Measurements from ENCODE around the gene TNKS1BP1. TPM values are rescaled to one million over a fixed set of nuclear protein-coding genes. Genes with fewer than 3 reads are reported as not detected.

The TNKS1BP1 gene
- total RNA-seq, 4 donors from 2014 or later = 98.5 to 165 (median 125) TPM

- DNase-seq = no peak
- Histone ChIP-seq H3K27ac (no peak overlapping the region), H3K4me3 (no peak overlapping the region), H3K9me3 (no peaks in the 10 kb centered on the region), H3K4me1 (no peaks in the 10 kb centered on the region), H3K36me3 (no peaks in the 10 kb centered on the region), H3K27me3 (no peaks in the 10 kb centered on the region)
- no peak for TF ChIP-seq CTCF (IDR thresholded peaks at IDR 0.05 in 4 of 5, conservative IDR thresholded peaks at IDR 0.05 in 1 of 5)
- no peak for TF ChIP-seq POLR2A (IDR thresholded peaks at IDR 0.05)
- in situ Hi-C loops (cut with MboI; ENCODE audit: low sequenced_read_pairs in 4 of 4) = loop anchor here in 2 of 4 donors (25.0 kb wide), 2 partner anchors 258 to 533 kb away; no protein-coding TSS in a partner anchor
- intact Hi-C loops (cut with DNase I; ENCODE audit: low total_unique reads) = no loop called here
- ATAC-seq = no peak
Measured at GRCh38 chr11:57370251-57370650, 45.5 kb upstream of the TNKS1BP1 start.

- no peaks in the 10 kb centered on the region for H3K27me3 ChIP-seq
- H3K36me3 ChIP-seq = no peaks in the 10 kb centered on the region
- intact Hi-C loops (cut with DNase I; ENCODE audit: low total_unique reads) (no loop called here), in situ Hi-C loops (cut with MboI; ENCODE audit: low sequenced_read_pairs in 4 of 4) (loop anchor here in 2 of 4 donors (25.0 kb wide), 2 partner anchors 257 to 532 kb away; no protein-coding TSS in a partner anchor)
- no peak for ATAC-seq
- no peak overlapping the region for H3K27ac ChIP-seq
- no peak overlapping the region for H3K4me3 ChIP-seq
- TF ChIP-seq CTCF (IDR thresholded peaks at IDR 0.05 in 4 of 5, conservative IDR thresholded peaks at IDR 0.05 in 1 of 5) = no peak
- TF ChIP-seq POLR2A (IDR thresholded peaks at IDR 0.05) = no peak
- H3K9me3 ChIP-seq = no peaks in the 10 kb centered on the region
- H3K4me1 ChIP-seq = no peaks in the 10 kb centered on the region
- no peak for DNase-seq
Measured at GRCh38 chr11:57368845-57369232, 44.1 kb upstream of the TNKS1BP1 start.

- TF ChIP-seq POLR2A (IDR thresholded peaks at IDR 0.05) = no peak
- Histone ChIP-seq H3K9me3 (no peaks in the 10 kb centered on the region), H3K36me3 (no peaks in the 10 kb centered on the region), H3K4me3 (no peak overlapping the region), H3K27ac (no peak overlapping the region), H3K4me1 (no peaks in the 10 kb centered on the region), H3K27me3 (no peaks in the 10 kb centered on the region)
- no peak for ATAC-seq
- in situ Hi-C loops (cut with MboI; ENCODE audit: low sequenced_read_pairs in 4 of 4) = loop anchor here in 2 of 4 donors (25.0 kb wide), 2 partner anchors 256 to 531 kb away; no protein-coding TSS in a partner anchor
- intact Hi-C loops (cut with DNase I; ENCODE audit: low total_unique reads) = no loop called here
- no peak for DNase-seq
Measured at GRCh38 chr11:57368106-57368844, 43.5 kb upstream of the TNKS1BP1 start.

DNA sequence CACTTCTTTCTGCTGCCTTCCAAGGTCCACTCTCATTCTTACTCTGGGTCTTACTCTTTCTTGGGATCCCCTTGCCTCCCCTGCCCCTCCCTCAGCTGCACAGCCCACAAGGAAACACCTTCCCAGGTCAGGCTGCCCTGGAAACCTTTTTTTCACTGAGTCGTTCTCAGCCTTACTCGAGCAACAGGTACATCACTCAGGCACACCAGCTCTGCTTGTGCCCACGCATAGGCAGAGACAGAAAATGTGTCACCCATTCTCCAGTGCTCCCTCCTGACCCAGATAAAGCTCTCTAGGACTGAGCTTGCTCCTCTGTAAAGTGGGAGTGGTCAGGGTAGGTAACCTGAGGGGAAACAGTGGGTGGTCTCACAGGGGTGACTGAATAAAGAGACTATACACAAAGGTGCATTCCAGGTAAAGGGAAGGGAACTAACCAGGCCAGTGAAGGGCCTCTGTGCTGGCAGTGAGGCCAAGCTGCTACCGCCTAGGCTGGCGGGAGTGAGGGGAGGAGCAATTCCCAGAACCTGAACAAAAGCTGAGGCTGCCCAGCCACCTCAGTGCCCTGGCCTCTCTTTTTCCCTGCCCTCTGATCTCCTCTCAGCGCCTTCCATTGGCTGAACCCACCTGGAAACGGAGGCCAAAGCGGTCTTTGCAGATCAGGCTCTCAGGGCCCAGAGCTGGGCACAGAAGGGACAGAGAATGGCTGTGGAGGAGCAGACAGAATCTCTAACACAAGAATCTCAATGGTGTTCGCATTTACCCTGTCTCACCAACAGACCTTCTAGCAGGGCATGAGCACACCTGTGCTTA lies 40.3 kb upstream of the TNKS1BP1 start:
- H3K27me3 ChIP-seq = no peaks in the 10 kb centered on the region
- H3K4me3 ChIP-seq = no peak overlapping the region
- DNase-seq (no peak), ATAC-seq (no peak)
- no peaks in the 10 kb centered on the region for H3K36me3 ChIP-seq
- intact Hi-C loops (cut with DNase I; ENCODE audit: low total_unique reads) (no loop called here), in situ Hi-C loops (cut with MboI; ENCODE audit: low sequenced_read_pairs in 4 of 4) (loop anchor here in 2 of 4 donors (25.0 kb wide), 2 partner anchors 253 to 528 kb away; no protein-coding TSS in a partner anchor)
- no peak overlapping the region for H3K27ac ChIP-seq
- peaks cover 0 to 3% of the 10 kb centered on the region in 2 donors for H3K4me1 ChIP-seq
- H3K9me3 ChIP-seq = no peaks in the 10 kb centered on the region
- TF ChIP-seq POLR2A (IDR thresholded peaks at IDR 0.05) = no peak
- no peak for TF ChIP-seq CTCF (IDR thresholded peaks at IDR 0.05 in 4 of 5, conservative IDR thresholded peaks at IDR 0.05 in 1 of 5)

Data from gastrocnemius medialis (tissue), 4 donors.